Activated naive CD8-positive, alpha-beta T cell (primary cell): ENCODE measurements around the gene PCDHGB1.
A peak's percentile ranks its signal among the peaks of the same experiment; 100 is the strongest.
"Not testable (repeated sequence)": the region's sequence is repeated elsewhere in the genome, so short reads cannot be mapped to it uniquely, and the experiment has no call there.

ENCODE experiments used
- H3K27ac Mint-ChIP-seq: one replicate; pipeline ENCODE4 v1.8.0; 2021; ENCODE audit warnings: mixed read lengths
- H3K27me3 Mint-ChIP-seq: one replicate; pipeline ENCODE4 v1.8.0; 2021; ENCODE audit warnings: mixed read lengths
- H3K36me3 Mint-ChIP-seq: one replicate; pipeline ENCODE4 v1.8.0; 2021; ENCODE audit warnings: mixed read lengths
- H3K4me1 Mint-ChIP-seq: one replicate; pipeline ENCODE4 v1.8.0; 2021; ENCODE audit warnings: low read depth, mixed read lengths
- H3K4me3 Mint-ChIP-seq: one replicate; pipeline ENCODE4 v1.8.0; 2021; ENCODE audit warnings: mild to moderate bottlenecking, mixed read lengths
- H3K9me3 Mint-ChIP-seq: one replicate; pipeline ENCODE4 v1.8.0; 2021; ENCODE audit warnings: low read depth, mixed read lengths

PCDHGB1 gene

GRCh38 chr5:141387557-141388311 lies 37.8 kb downstream of the PCDHGB1 start, which contains the start of gene PCDHGB4:
TSS of gene PCDHGB4 (plus strand) at chr5:141387698. CDS start at chr5:141387885, 187 bp downstream.
- Mint-ChIP-seq H3K27me3 (peaks cover 65% of the 10 kb centered on the region), H3K36me3 (peaks cover 12% of the 10 kb centered on the region), H3K4me3 (peak within 1 kb of the TSS; percentile 52), H3K27ac (peak within 1 kb of the TSS; percentile 6), H3K9me3 (peaks cover 22% of the 10 kb centered on the region)
- H3K4me1 Mint-ChIP-seq: not testable (repeated sequence)

DNA sequence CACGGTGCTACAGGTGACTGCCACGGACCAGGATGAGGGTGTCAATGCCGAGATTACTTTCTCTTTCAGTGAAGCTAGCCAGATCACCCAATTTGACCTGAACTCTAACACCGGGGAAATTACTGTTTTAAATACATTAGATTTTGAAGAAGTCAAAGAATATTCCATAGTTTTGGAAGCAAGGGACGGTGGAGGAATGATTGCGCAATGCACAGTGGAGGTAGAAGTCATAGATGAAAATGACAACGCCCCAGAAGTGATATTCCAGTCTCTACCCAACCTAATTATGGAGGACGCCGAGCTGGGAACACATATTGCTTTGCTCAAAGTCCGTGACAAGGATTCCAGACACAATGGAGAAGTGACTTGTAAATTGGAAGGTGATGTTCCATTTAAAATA lies 38.8 kb downstream of the PCDHGB1 start:
- Mint-ChIP-seq H3K4me3 (no peak overlapping the region), H3K27ac (peak overlapping the region; percentile 6), H3K9me3 (peaks cover 26% of the 10 kb centered on the region), H3K27me3 (peaks cover 64% of the 10 kb centered on the region), H3K36me3 (peaks cover 12% of the 10 kb centered on the region), H3K4me1 (no peaks in the 10 kb centered on the region)

DNA sequence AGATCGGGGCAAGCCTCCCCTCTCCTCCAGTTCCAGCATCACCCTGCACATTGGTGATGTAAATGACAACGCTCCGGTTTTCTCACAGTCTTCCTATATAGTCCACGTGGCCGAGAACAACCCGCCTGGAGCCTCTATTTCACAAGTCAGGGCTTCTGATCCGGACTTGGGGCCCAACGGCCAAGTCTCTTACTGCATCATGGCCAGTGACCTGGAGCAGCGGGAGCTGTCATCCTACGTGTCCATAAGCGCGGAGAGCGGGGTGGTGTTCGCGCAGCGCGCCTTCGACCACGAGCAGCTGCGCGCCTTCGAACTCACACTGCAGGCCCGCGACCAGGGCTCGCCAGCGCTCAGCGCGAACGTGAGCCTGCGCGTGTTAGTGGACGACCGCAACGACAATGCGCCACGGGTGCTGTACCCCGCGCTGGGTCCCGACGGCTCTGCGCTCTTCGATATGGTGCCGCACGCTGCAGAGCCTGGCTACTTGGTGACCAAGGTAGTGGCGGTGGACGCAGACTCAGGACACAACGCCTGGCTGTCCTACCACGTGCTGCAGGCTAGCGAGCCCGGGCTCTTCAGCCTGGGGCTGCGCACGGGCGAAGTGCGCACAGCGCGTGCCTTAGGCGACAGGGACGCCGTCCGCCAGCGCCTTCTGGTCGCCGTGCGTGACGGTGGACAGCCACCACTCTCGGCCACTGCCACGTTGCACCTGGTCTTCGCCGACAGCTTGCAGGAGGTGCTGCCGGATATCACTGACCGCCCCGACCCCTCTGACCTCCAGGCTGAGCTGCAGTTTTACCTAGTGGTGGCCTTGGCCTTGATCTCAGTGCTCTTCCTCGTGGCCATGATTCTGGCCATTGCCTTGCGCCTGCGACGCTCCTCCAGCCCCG lies 39.5 kb downstream of the PCDHGB1 start:
- no peak overlapping the region for H3K4me3 Mint-ChIP-seq
- H3K4me1 Mint-ChIP-seq: no peaks in the 10 kb centered on the region
- H3K36me3 Mint-ChIP-seq: peaks cover 18% of the 10 kb centered on the region
- peaks cover 64% of the 10 kb centered on the region for H3K27me3 Mint-ChIP-seq
- H3K27ac Mint-ChIP-seq: no peak overlapping the region
- H3K9me3 Mint-ChIP-seq: peaks cover 26% of the 10 kb centered on the region

- Mint-ChIP-seq H3K9me3 (peaks cover 11% of the 10 kb centered on the region), H3K27me3 (peaks cover 53% of the 10 kb centered on the region), H3K36me3 (peaks cover 20% of the 10 kb centered on the region), H3K4me1 (no peaks in the 10 kb centered on the region), H3K4me3 (no peak within 1 kb of the TSS), H3K27ac (no peak within 1 kb of the TSS)
Observed at GRCh38 chr5:141392429-141393198, 42.7 kb downstream of the PCDHGB1 start, which contains the start of gene PCDHGA8. TSS of gene PCDHGA8 (plus strand) at chr5:141392633. CDS start at chr5:141392814, 181 bp downstream.

DNA sequence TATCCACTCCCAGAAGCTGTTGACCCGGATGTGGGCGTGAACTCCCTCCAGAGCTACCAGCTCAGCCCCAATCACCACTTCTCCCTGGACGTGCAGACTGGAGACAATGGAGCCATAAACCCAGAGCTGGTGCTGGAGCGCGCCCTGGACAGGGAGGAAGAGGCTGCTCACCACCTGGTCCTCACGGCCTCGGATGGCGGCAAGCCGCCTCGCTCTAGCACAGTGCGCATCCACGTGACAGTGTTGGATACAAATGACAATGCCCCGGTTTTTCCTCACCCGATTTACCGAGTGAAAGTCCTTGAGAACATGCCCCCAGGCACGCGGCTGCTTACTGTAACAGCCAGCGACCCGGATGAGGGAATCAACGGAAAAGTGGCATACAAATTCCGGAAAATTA lies 43.4 kb downstream of the PCDHGB1 start:
- Mint-ChIP-seq H3K27me3 (peaks cover 51% of the 10 kb centered on the region), H3K9me3 (peaks cover 11% of the 10 kb centered on the region)

DNA sequence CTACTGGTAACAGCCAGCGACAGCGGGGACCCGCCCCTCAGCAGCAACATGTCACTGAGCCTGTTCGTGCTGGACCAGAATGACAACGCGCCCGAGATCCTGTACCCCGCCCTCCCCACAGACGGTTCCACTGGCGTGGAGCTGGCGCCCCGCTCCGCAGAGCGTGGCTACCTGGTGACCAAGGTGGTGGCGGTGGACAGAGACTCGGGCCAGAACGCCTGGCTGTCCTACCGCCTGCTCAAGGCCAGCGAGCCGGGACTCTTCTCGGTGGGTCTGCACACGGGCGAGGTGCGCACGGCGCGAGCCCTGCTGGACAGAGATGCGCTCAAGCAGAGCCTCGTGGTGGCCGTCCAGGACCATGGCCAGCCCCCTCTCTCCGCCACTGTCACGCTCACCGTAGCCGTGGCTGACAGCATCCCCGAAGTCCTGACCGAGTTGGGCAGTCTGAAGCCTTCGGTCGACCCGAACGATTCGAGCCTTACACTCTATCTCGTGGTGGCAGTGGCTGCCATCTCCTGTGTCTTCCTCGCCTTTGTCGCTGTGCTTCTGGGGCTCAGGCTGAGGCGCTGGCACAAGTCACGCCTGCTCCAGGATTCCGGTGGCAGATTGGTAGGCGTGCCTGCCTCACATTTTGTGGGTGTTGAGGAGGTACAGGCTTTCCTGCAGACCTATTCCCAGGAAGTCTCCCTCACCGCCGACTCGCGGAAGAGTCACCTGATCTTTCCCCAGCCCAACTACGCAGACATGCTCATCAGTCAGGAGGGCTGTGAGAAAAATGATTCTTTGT lies 44.7 kb downstream of the PCDHGB1 start:
- H3K27ac Mint-ChIP-seq, H3K4me1 Mint-ChIP-seq, H3K4me3 Mint-ChIP-seq: not testable (repeated sequence)
- H3K9me3 Mint-ChIP-seq: peaks cover 14% of the 10 kb centered on the region
- H3K36me3 Mint-ChIP-seq: peaks cover 21% of the 10 kb centered on the region
- H3K27me3 Mint-ChIP-seq: peaks cover 50% of the 10 kb centered on the region

More for the DNA sequence above, 43.4 kb downstream of the PCDHGB1 start:
- Mint-ChIP-seq H3K4me1 (no peaks in the 10 kb centered on the region), H3K27ac (no peak overlapping the region), H3K4me3 (no peak overlapping the region), H3K36me3 (peaks cover 18% of the 10 kb centered on the region)

- Mint-ChIP-seq H3K27me3 (peaks cover 46% of the 10 kb centered on the region), H3K36me3 (peaks cover 24% of the 10 kb centered on the region), H3K9me3 (peaks cover 15% of the 10 kb centered on the region), H3K4me3 (peak within 1 kb of the TSS; percentile 61)
- not testable (repeated sequence) for H3K4me1 Mint-ChIP-seq, H3K27ac Mint-ChIP-seq
Observed at GRCh38 chr5:141397756-141398551, 48.1 kb downstream of the PCDHGB1 start, which contains the start of gene PCDHGB5. TSS of gene PCDHGB5 (plus strand) at chr5:141397947. CDS start at chr5:141398128, 181 bp downstream.

GRCh38 chr5:141398608-141399007 lies 48.7 kb downstream of the PCDHGB1 start:
- peaks cover 47% of the 10 kb centered on the region for H3K27me3 Mint-ChIP-seq
- peaks cover 16% of the 10 kb centered on the region for H3K9me3 Mint-ChIP-seq
- H3K4me3 Mint-ChIP-seq: peak overlapping the region; percentile 30

DNA sequence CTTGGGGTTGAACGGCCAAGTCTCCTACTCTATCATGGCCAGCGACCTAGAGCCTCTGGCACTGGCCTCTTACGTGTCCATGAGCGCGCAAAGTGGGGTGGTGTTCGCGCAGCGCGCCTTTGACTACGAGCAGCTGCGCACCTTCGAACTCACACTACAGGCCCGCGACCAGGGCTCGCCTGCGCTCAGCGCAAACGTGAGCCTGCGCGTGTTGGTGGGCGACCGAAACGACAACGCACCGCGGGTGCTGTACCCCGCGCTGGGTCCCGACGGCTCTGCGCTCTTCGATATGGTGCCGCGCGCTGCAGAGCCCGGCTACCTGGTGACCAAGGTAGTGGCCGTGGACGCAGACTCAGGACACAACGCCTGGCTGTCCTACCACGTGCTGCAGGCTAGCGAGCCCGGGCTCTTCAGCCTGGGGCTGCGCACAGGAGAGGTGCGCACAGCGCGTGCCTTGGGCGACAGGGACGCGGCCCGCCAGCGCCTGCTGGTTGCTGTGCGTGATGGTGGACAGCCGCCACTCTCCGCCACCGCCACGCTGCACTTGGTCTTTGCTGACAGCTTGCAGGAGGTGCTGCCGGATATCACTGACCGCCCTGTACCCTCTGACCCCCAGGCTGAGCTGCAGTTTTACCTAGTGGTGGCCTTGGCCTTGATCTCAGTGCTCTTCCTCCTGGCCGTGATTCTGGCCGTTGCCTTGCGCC lies 49.8 kb downstream of the PCDHGB1 start:
- Mint-ChIP-seq H3K4me1 (peaks cover 4% of the 10 kb centered on the region), H3K27ac (no peak overlapping the region), H3K9me3 (peaks cover 19% of the 10 kb centered on the region), H3K27me3 (peaks cover 48% of the 10 kb centered on the region), H3K36me3 (peaks cover 18% of the 10 kb centered on the region), H3K4me3 (no peak overlapping the region)

More at GRCh38 chr5:141398608-141399007, 48.7 kb downstream of the PCDHGB1 start:
- Mint-ChIP-seq H3K4me1 (peaks cover 4% of the 10 kb centered on the region), H3K27ac (no peak overlapping the region), H3K36me3 (peaks cover 22% of the 10 kb centered on the region)
